Adrenal gland (tissue), 19 donors: Measurements from ENCODE around the gene KCNJ14. TPM values are rescaled to one million over a fixed set of nuclear protein-coding genes. Genes with fewer than 3 reads are reported as not detected.

Experiments
- DNase-seq, 7 donors: peaks; one replicate each; pipeline ENCODE4 v3.0.0-alpha.2; 2019 to 2020
- H3K27ac ChIP-seq, 5 donors: fragments of 200-600 bp; sonication (generic) in 4 of 5; 1 replicate in 3 of 5; 2 replicates in 2 of 5; pipeline versions ENCODE4 v1.5.1 to v1.8.0; 2016 to 2020; ENCODE audit warnings: mild to moderate bottlenecking in 1 of 5
- H3K27me3 ChIP-seq: fragments of 200-600 bp; 2 replicates; pipeline ENCODE4 v1.8.0; 2021
- H3K36me3 ChIP-seq, 2 donors: fragments of 200-600 bp; replicated peaks in 1 of 2; 1 replicate in 1 of 2; 2 replicates in 1 of 2; pipeline versions ENCODE4 v1.5.1 to v1.8.0; 2018 to 2022
- H3K4me1 ChIP-seq, 2 donors: fragments of 200-600 bp; replicated peaks in 1 of 2; 1 replicate in 1 of 2; 2 replicates in 1 of 2; pipeline versions ENCODE4 v1.5.1 to v1.8.0; 2018 to 2021
- H3K4me3 ChIP-seq, 4 donors: fragments of 200-600 bp; sonication (generic) in 3 of 4; one replicate each; pipeline ENCODE4 v1.5.1; 2016 to 2018
- H3K9me3 ChIP-seq, 3 donors: fragments of 200-600 bp; sonication (generic) in 1 of 3; replicated peaks in 1 of 3; 1 replicate in 2 of 3; 2 replicates in 1 of 3; pipeline versions ENCODE4 v1.5.1 to v1.8.0; 2016 to 2021
- POLR2A ChIP-seq, 2 donors: fragments of 450-650 bp; IDR thresholded peaks; one replicate each; pipeline ENCODE4 v1.6.1; 2017; ENCODE audit warnings: antibody characterized with exemption in 2 of 2, mild to moderate bottlenecking in 2 of 2, moderate library complexity in 1 of 2
- WGBS, 4 donors: extraction: QIAGEN DNeasy Blood & Tissue Kit in 2 of 4; methylation state at CpG; one replicate each; pipeline versions ENCODE4 v1.1.5 to v1.1.7; 2013 to 2017; 5-methylcytosine and 5-hydroxymethylcytosine counted together
- intact Hi-C, 2 donors: fragments of 100-400 bp; cut with DNase I; formaldehyde crosslinking; loops; one replicate each; pipeline versions ENCODE4 v1.14.1 to v1.15.0; 2022 to 2023
- long read RNA-seq, 10 donors: library from polyadenylated mRNA in 3 of 10; unstranded in 2 of 10; stranded (forward) in 1 of 10; transcript quantifications; one replicate each; pipeline ENCODE4 v2.0.0 and lab custom pipeline, GENCODE V29; 2021 to 2026
- polyA plus RNA-seq, 3 donors: library from polyadenylated mRNA; stranded (reverse); fragments of 200-250 nt in 2 of 3; fragments of 350-450 nt in 1 of 3; fragmentation: Illumina TruSeq in 1 of 3; extraction: RNeasy Lipid Tissue Mini Kit (QIAGEN cat#74804) in 1 of 3; gene quantifications; one replicate each; pipeline ENCODE4 v1.2.3, GENCODE V29; 2013 to 2014
- total RNA-seq, 9 donors: library from RNA; depleted of rRNA in 4 of 9; stranded (reverse); fragments of >200 nt in 4 of 9; fragments of 120-200 nt in 1 of 9; fragmentation: NEBNext Ultra II Directional in 1 of 9; extraction: Animal tissue kit (Norgen Biotek cat#: 25700) in 1 of 9; gene quantifications; one replicate each; pipeline versions ENCODE4 v1.1.0 to v1.2.4, GENCODE V29; 2013 to 2023
- TF ChIP-seq, protein P1 (sequence below), 6 experiments: fragments of 450-650 bp in 4 of 6; fragments of 200-600 bp in 2 of 6; sonication (generic) in 1 of 6; IDR thresholded peaks; 1 replicate in 5 of 6; 2 replicates in 1 of 6; pipeline versions ENCODE4 v1.5.1 to v1.8.0; 2016 to 2021; ENCODE audit warnings: antibody characterized with exemption in 6 of 6, mild to moderate bottlenecking in 2 of 6, moderate library complexity in 1 of 6
- donor health status: healthy with polysubstance abuse.
- donor health status: Bipolar disorder and iron deficiency.
- donor health status: DM: yes; HTN: yes; CAD: no.
- donor health status: DM: no; HTN: no; CAD: no.
- donor health status: DM: no; HTN: no; CAD: no.
- donor health status: DM: yes; HTN: yes; CAD: no.

The KCNJ14 gene
- total RNA-seq = under 1 TPM; 0.09 to 0.83 (median 0.44) TPM
- under 1 TPM; 0.16 to 0.56 (median 0.34) TPM for polyA plus RNA-seq
- long read RNA-seq, donor 1 = 0 reads
- long read RNA-seq, donor 2 = 0 reads
- long read RNA-seq, donor 3 = 0 reads
- long read RNA-seq, donor 4 = 0 reads
- long read RNA-seq, donor 5 = 0 reads
- long read RNA-seq, donor 6 = 0 reads
- long read RNA-seq, donor 7 = 0 reads
- long read RNA-seq, donor 8 = 0 reads
- long read RNA-seq, donor 9 = 0 reads
- long read RNA-seq, donor 10 = 0 reads

DNA sequence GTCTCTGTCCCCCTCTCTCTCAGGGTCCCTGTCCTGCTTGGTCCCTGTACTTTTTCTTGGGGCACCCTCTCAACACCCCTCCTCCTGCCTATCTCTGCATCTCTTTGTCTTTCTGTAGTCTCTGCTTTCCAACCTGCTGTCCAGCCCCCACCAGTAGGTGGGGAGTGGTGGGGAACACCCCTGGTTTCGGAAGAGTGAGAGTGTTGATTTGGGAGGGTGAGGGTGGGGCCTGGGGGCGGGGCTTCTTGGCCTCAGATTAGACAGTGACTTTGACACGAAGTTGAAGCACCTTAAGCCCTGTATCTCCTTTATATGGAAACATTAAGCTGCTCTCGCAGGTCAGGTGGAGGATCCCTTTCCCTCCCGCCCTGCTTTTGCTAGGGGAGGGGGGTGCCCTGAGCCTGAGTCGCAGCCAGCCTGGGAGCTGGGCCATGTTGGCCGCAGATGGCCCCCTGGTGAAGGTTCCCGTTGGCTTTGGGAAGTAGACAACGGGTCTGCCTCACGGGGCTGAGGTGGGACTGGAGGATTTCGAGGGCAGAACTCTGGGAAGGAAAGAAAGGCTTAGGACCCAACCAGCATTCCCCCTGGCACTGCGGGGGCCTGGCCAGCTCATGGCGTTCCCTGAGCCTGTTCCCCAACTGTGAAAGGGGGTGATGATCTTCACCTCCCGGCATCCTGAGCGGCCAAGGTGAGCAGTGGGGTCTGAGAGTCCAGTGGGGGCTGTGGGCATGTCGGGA, at the start of gene KCNJ14:
KCNJ14 (plus strand) TSS at position 404 of the 737 bp plus-strand sequence. CDS start 6,151 bp downstream, outside the sequence.
- H3K9me3 ChIP-seq = no peaks in the 10 kb centered on the region
- H3K4me3 ChIP-seq = no peak within 1 kb of the TSS
- TF ChIP-seq POLR2A (IDR thresholded peaks at IDR 0.05) = no peak
- TF ChIP-seq, protein P1, sequence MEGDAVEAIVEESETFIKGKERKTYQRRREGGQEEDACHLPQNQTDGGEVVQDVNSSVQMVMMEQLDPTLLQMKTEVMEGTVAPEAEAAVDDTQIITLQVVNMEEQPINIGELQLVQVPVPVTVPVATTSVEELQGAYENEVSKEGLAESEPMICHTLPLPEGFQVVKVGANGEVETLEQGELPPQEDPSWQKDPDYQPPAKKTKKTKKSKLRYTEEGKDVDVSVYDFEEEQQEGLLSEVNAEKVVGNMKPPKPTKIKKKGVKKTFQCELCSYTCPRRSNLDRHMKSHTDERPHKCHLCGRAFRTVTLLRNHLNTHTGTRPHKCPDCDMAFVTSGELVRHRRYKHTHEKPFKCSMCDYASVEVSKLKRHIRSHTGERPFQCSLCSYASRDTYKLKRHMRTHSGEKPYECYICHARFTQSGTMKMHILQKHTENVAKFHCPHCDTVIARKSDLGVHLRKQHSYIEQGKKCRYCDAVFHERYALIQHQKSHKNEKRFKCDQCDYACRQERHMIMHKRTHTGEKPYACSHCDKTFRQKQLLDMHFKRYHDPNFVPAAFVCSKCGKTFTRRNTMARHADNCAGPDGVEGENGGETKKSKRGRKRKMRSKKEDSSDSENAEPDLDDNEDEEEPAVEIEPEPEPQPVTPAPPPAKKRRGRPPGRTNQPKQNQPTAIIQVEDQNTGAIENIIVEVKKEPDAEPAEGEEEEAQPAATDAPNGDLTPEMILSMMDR (IDR thresholded peaks at IDR 0.05) = no peak
- WGBS, 4 donors = 87 to 94% (median 91%) methylated on average over 9 to 16 of the region's 16 CpGs
- no peak for DNase-seq
- no peaks in the 10 kb centered on the region for H3K27me3 ChIP-seq
- intact Hi-C loops = no loop called here
- H3K36me3 ChIP-seq = peaks cover 0 to 51% of the 10 kb centered on the region in 2 donors
- no peak within 1 kb of the TSS for H3K27ac ChIP-seq
- H3K4me1 ChIP-seq = no peaks in the 10 kb centered on the region

DNA sequence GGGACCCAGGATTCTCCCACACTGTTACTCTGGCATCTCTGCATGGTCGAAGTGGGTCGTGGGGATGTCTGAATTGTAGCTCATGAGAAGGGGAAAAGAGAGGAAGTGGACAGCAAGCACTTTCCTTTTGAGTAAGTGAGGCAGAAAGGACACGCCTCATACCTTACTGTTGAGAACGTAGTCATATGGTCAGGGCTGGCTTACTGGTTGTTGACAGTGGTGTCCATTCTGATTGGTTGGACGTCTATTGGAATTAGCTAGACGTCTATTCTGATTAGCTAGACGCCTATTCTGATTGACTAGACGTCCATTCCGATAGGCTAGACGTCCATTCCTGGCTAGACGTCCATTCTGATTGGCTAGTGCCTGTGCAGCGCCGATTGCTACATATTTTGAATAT, 49.5 kb upstream of the KCNJ14 start:
- Histone ChIP-seq H3K36me3 (no peaks in the 10 kb centered on the region), H3K4me1 (no peaks in the 10 kb centered on the region), H3K4me3 (no peak overlapping the region), H3K27me3 (no peaks in the 10 kb centered on the region), H3K9me3 (no peaks in the 10 kb centered on the region), H3K27ac (no peak overlapping the region)
- intact Hi-C loops = no loop called here
- 71 to 82% (median 78%) methylated on average over 13 of the region's 13 CpGs for WGBS, 4 donors
- TF ChIP-seq, protein P1 (IDR thresholded peaks at IDR 0.05) = no peak
- no peak for TF ChIP-seq POLR2A (IDR thresholded peaks at IDR 0.05)
- DNase-seq = no peak

DNA sequence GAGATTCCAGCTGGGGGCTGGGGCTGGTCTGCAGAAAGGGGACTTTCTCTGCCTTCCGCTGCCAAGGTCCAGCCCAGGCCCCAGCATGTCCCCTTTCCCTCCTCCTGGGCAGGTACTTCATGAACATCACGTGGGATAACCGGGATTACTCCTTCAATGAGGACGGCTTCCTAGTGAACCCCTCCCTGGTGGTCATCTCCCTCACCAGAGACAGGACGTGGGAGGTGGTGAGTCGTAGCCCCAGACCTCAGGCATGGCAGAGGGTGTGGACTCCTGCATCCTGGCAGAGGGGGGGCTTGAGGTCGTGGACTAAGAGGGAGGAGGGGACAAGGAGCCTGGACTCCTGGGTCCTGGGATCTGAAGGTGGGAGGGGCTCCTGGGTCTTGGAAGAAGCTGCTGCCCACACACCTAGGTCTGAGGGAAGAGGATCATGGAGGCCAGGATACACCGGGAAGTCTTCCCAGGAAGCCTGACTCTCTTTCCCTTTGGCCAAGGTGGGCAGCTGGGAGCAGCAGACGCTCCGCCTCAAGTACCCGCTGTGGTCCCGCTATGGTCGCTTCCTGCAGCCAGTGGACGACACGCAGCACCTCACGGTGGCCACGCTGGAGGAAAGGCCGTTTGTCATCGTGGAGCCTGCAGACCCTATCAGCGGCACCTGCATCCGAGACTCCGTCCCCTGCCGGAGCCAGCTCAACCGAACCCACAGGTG, 41.3 kb upstream of the KCNJ14 start:
- intact Hi-C loops = no loop called here
- peaks cover 0 to 3% of the 10 kb centered on the region in 2 donors for H3K4me1 ChIP-seq
- no peak for TF ChIP-seq POLR2A (IDR thresholded peaks at IDR 0.05)
- TF ChIP-seq, protein P1 (IDR thresholded peaks at IDR 0.05) = no peak
- H3K27ac ChIP-seq = no peak overlapping the region
- no peak overlapping the region for H3K4me3 ChIP-seq
- no peaks in the 10 kb centered on the region for H3K36me3 ChIP-seq
- no peak for DNase-seq
- no peaks in the 10 kb centered on the region for H3K9me3 ChIP-seq
- WGBS, 4 donors = 57 to 64% (median 60%) methylated on average over 7 to 24 of the region's 24 CpGs
- no peaks in the 10 kb centered on the region for H3K27me3 ChIP-seq

DNA sequence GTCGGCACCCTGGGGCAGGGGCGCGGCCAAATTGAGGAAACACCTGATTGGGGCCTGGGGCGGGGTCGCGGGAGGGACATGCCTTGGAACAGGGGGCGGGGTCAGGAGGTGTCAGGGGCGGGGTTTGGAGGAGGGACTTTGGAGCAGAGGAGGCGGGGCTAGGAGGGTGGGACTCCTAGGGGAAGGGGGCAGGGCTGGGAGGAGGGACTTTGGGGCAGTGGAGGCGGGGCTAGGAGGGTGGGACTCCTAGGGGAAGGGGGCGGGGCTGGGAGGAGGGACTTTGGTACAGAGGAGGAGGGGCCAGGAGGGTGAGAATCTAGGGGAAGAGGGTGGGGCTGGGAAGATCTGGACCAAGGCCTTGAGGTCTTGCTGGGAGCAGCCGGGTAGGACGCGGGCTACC, 40.0 kb upstream of the KCNJ14 start:
- intact Hi-C loops = no loop called here
- H3K36me3 ChIP-seq = no peaks in the 10 kb centered on the region
- no peaks in the 10 kb centered on the region for H3K9me3 ChIP-seq
- no peak for TF ChIP-seq POLR2A (IDR thresholded peaks at IDR 0.05)
- TF ChIP-seq, protein P1 (IDR thresholded peaks at IDR 0.05) = no peak
- peaks cover 0 to 3% of the 10 kb centered on the region in 2 donors for H3K4me1 ChIP-seq
- H3K4me3 ChIP-seq = peak overlapping the region in 1 of 4 donors; percentile 23
- H3K27ac ChIP-seq = no peak overlapping the region
- H3K27me3 ChIP-seq = no peaks in the 10 kb centered on the region
- 13 to 27% (median 18%) methylated on average over 10 to 14 of the region's 14 CpGs for WGBS, 4 donors
- DNase-seq = peak; percentile 76 to 88 (median 81)
